ENCODE measurements around the gene KLHL29.

DNA sequence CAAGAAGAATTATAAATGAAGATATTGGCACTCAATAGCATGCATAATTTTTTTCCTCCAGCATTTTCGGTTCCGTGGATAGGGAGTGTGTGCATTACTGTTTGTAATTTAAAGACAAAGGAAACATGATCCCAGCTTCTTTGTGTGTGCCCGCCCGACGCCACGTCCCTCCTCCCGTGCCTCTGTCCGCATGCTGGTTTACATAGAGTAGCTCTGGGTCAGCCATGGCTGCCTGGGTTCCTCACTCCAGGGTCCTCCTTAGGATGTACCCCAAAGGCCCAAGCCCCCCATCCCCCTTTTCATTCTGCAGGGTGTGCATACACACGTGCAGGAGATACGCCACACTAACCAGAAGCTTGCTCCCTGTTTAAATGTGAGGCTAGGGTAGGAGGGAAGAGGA, 214.7 kb downstream of the KLHL29 start:
- TF ChIP-seq MXI1 (IDR thresholded peaks at IDR 0.05; ENCODE audit: low read depth, low read length) (no peak), CTCF (IDR thresholded peaks at IDR 0.05) (no peak), SMC3 (IDR thresholded peaks at IDR 0.05; ENCODE audit: low read depth, low read length) (no peak), YY1 (IDR thresholded peaks at IDR 0.05; ENCODE audit: low read depth) (no peak), POLR2AphosphoS5 (IDR thresholded peaks at IDR 0.05; ENCODE audit: low read depth, low read length) (no peak), TAF1 (IDR thresholded peaks at IDR 0.05; ENCODE audit: borderline replicate concordance, low read depth, low read length) (no peak), CHD2 (IDR thresholded peaks at IDR 0.05; ENCODE audit: low read length, partially characterized antibody) (no peak), RFX5 (IDR thresholded peaks at IDR 0.05; ENCODE audit: low read length) (no peak), EZH2phosphoT487 (IDR thresholded peaks at IDR 0.05; ENCODE audit: borderline replicate concordance, low read depth) (no peak), GATA2 (CRISPR knock-in tag; IDR thresholded peaks at IDR 0.05) (no peak), RXRA (IDR thresholded peaks at IDR 0.05; ENCODE audit: borderline replicate concordance, low read depth) (no peak)

Data from SK-N-SH (cell line).